ENCODE measurements around the gene CEP89. TPM values are rescaled to one million over a fixed set of nuclear protein-coding genes. Genes with fewer than 3 reads are reported as not detected.
"Not testable (repeated sequence)": the region's sequence is repeated elsewhere in the genome, so short reads cannot be mapped to it uniquely, and the experiment has no call there.

CEP89 gene
- total and polyA plus RNA-seq, 2 of the 4 experiments (the other 2 are of a cell fraction) = 7.2 to 17.4 TPM

- intact Hi-C loops (cut with micrococcal nuclease); dilution Hi-C loops (cut with HindIII; ENCODE audit: low sequenced_read_pairs, unreplicated experiment): not testable (repeated sequence)
Observed at GRCh38 chr19:32867436-32867835, 104.3 kb downstream of the CEP89 start.

More at GRCh38 chr19:32867436-32867835, 104.3 kb downstream of the CEP89 start:
- H3K4me1 ChIP-seq (ENCODE audit: control insufficient read depth, insufficient read depth, low read length); DNase-seq; H3K18ac ChIP-seq (ENCODE audit: low read depth, low read length); H2AFZ ChIP-seq (replicated peaks; ENCODE audit: low read length, poor library complexity); H3K56ac ChIP-seq (ENCODE audit: extremely low read depth, insufficient read depth, low read length); H2AK5ac ChIP-seq (ENCODE audit: low read depth, low read length); in situ Hi-C loops (cut with MboI; ENCODE audit: low sequenced_read_pairs); H3K23ac ChIP-seq (ENCODE audit: low read depth, low read length); H3K27ac ChIP-seq (ENCODE audit: insufficient read depth, low read length); H4K91ac ChIP-seq (ENCODE audit: insufficient read depth, low read depth, low read length); ATAC-seq (ENCODE audit: low read depth); H3K4me2 ChIP-seq (ENCODE audit: low read depth, low read length); H3K36me3 ChIP-seq (ENCODE audit: control insufficient read depth, insufficient read depth, low read length); H3K27me3 ChIP-seq (ENCODE audit: control insufficient read depth, insufficient read depth, low read length); H3K4ac ChIP-seq (ENCODE audit: low read depth, low read length); BruUV-seq (replicated peaks); H3K79me1 ChIP-seq (ENCODE audit: low read depth in 1 of 2, low read length in 2 of 2); CTCF ChIA-PET; H2BK20ac ChIP-seq (ENCODE audit: low read depth, low read length); H3K9me3 ChIP-seq (ENCODE audit: control insufficient read depth, insufficient read depth, low read length); H3K14ac ChIP-seq (replicated peaks; ENCODE audit: low read depth, low read length); H2BK15ac ChIP-seq (ENCODE audit: low read depth, low read length); H2BK120ac ChIP-seq (ENCODE audit: low read depth, low read length); H4K20me1 ChIP-seq (ENCODE audit: insufficient read depth, low read length); H2BK5ac ChIP-seq (ENCODE audit: low read depth, low read length, poor library complexity, severe bottlenecking); H2AK9ac ChIP-seq (replicated peaks; ENCODE audit: low read depth, low read length, poor library complexity); H4K5ac ChIP-seq (ENCODE audit: low read depth, low read length); H3K9me1 ChIP-seq (ENCODE audit: insufficient read depth, low read length); H3K9ac ChIP-seq (ENCODE audit: low read depth, low read length); H4K8ac ChIP-seq (ENCODE audit: low read depth in 2 of 2, low read length in 2 of 2); H3K4me3 ChIP-seq (ENCODE audit: insufficient read depth, low read depth, low read length); POLR2A ChIA-PET (ENCODE audit: unreplicated experiment): not testable (repeated sequence)
- WGBS, 2 experiments (ENCODE audit: extremely low coverage in 2 of 2, insufficient read length in 1 of 2) = 92% methylated on average over 4 of the region's 9 CpGs; no CpG with 5 or more reads in 1 of the 2 experiments

All from IMR-90 (cell line).